Measurements from ENCODE around the gene RASEF. TPM values are rescaled to one million over a fixed set of nuclear protein-coding genes. Genes with fewer than 3 reads are reported as not detected.

RASEF gene
- polyA plus RNA-seq, 1 experiment: 0.05 TPM

DNA sequence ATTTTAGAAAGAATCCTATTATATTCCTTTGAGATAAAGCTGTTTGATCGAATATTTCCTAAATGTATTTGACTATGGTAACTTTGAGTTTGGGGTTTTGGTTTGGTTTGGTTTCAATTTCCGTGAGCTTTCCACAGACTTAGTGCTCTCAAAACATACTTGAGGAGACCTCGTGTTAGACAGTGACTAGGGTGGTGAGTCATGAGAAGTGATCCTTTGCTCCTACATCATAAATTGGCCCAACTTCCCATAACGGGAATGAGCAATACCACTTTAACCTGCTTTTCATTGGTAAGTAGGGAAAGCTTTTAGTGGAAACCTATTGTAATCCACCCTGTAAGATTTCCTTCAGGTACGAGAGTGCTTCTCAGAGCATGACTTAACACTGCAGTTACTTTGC, 3.8 kb upstream of the RASEF start:
- peak; percentile 50 for DNase-seq (ENCODE audit: low read depth, low spot score)
- H3K27ac ChIP-seq (ENCODE audit: low read depth, low read length): no peak overlapping the region
- CTCF ChIA-PET: no interaction called here

GRCh38 chr9:83065233-83065632, 2.3 kb upstream of the RASEF start:
- Histone ChIP-seq H3K27me3 (ENCODE audit: control insufficient read depth, insufficient read depth, low read length) (peaks cover 23% of the 10 kb centered on the region), H3K9me3 (ENCODE audit: control insufficient read depth, insufficient read depth, low read length) (peaks cover 2% of the 10 kb centered on the region; the same call in 1 of the 2 replicates), H3K27ac (ENCODE audit: low read depth, low read length) (no peak overlapping the region), H3K4me3 (ENCODE audit: low read depth, low read length) (no peak overlapping the region)
- CTCF ChIA-PET: no interaction called here
- POLR2A ChIA-PET: no interaction called here
- TF ChIP-seq, protein P1, sequence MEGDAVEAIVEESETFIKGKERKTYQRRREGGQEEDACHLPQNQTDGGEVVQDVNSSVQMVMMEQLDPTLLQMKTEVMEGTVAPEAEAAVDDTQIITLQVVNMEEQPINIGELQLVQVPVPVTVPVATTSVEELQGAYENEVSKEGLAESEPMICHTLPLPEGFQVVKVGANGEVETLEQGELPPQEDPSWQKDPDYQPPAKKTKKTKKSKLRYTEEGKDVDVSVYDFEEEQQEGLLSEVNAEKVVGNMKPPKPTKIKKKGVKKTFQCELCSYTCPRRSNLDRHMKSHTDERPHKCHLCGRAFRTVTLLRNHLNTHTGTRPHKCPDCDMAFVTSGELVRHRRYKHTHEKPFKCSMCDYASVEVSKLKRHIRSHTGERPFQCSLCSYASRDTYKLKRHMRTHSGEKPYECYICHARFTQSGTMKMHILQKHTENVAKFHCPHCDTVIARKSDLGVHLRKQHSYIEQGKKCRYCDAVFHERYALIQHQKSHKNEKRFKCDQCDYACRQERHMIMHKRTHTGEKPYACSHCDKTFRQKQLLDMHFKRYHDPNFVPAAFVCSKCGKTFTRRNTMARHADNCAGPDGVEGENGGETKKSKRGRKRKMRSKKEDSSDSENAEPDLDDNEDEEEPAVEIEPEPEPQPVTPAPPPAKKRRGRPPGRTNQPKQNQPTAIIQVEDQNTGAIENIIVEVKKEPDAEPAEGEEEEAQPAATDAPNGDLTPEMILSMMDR (IDR thresholded peaks at IDR 0.05; ENCODE audit: low read depth, low read length): no peak
- DNase-seq (ENCODE audit: low read depth, low spot score): no peak

More for the DNA sequence above, 3.8 kb upstream of the RASEF start:
- POLR2A ChIA-PET: no interaction called here
- Histone ChIP-seq H3K4me3 (ENCODE audit: low read depth, low read length) (no peak overlapping the region), H3K9me3 (ENCODE audit: control insufficient read depth, insufficient read depth, low read length) (peaks cover 2% of the 10 kb centered on the region; the same call in 1 of the 2 replicates), H3K27me3 (ENCODE audit: control insufficient read depth, insufficient read depth, low read length) (peaks cover 16% of the 10 kb centered on the region)
- TF ChIP-seq, protein P1 (IDR thresholded peaks at IDR 0.05; ENCODE audit: low read depth, low read length): no peak

DNA sequence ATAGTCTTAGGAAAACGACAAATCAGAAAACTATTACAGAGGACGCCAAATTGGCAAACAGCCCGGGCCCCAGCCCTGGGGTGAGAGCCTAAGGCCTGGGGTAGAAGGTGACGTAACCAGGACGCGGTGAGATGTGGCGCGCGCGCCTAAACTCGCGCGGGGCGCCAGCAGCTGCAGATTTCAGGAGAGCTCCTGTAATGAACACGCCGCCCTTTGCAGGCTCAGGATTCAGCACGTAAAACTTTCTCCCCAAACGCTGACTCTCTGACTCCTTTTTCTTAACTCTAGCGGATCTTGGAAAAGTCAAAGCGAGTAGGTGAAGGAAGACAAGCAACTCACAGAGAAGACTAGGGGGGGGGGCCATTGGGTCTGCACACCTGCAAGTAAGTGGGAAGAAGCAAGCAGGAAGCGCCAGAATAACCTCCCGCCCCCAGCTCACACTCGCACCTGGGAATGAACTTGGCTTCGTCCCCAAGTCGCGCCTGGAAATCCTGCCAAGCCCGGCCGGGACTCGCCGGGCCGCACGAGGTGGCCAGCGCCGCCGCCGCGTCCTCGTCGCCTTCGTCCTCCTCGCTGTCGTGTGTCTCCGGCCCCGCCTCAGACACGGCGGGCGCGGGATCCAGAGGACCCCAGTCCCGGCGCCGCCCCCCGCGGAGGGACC, 822 bp downstream of the RASEF start:
- Histone ChIP-seq H3K4me3 (ENCODE audit: low read depth, low read length) (peak overlapping the region; percentile 46), H3K27me3 (ENCODE audit: control insufficient read depth, insufficient read depth, low read length) (peaks cover 26% of the 10 kb centered on the region), H3K9me3 (ENCODE audit: control insufficient read depth, insufficient read depth, low read length) (peaks cover 2% of the 10 kb centered on the region; the same call in 1 of the 2 replicates), H3K27ac (ENCODE audit: low read depth, low read length) (no peak overlapping the region)
- ChIA-PET POLR2A (no interaction called here), CTCF (interaction anchor here (0.9 kb wide), 1 partner anchor 20 kb away, joined by 3 read pairs; no protein-coding TSS in a partner anchor)
- DNase-seq (ENCODE audit: low read depth, low spot score): no peak
- TF ChIP-seq, protein P1 (IDR thresholded peaks at IDR 0.05; ENCODE audit: low read depth, low read length): no peak

- no peak overlapping the region for H3K4me3 ChIP-seq (ENCODE audit: low read depth, low read length)
- DNase-seq (ENCODE audit: low read depth, low spot score): no peak
- TF ChIP-seq, protein P1 (IDR thresholded peaks at IDR 0.05; ENCODE audit: low read depth, low read length): no peak
- peaks cover 2% of the 10 kb centered on the region; the same call in 1 of the 2 replicates for H3K9me3 ChIP-seq (ENCODE audit: control insufficient read depth, insufficient read depth, low read length)
- ChIA-PET POLR2A (no interaction called here), CTCF (no interaction called here)
- no peak overlapping the region for H3K27ac ChIP-seq (ENCODE audit: low read depth, low read length)
- H3K27me3 ChIP-seq (ENCODE audit: control insufficient read depth, insufficient read depth, low read length): peaks cover 26% of the 10 kb centered on the region
These were observed 1.9 kb downstream of the RASEF start for GRCh38 chr9:83061036-83061435.

DNA sequence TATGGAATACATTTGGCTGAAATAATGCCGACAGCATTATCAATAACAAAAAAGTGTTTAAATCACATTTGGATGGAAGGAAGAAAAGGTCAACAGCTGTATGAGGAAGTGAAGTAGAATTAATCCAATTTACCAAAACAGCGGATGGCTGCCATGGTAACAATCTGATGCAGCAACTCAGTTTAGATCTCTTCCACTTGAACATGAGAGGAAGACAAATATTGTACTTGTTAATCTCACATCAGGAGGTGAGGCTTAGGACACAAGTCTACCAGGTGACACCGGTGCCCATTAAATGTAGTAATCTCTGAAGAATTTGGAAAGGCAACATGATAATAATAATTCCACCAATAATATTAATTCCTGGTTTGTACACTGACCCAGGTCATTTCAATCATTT, 2.4 kb downstream of the RASEF start:
- peaks cover 26% of the 10 kb centered on the region for H3K27me3 ChIP-seq (ENCODE audit: control insufficient read depth, insufficient read depth, low read length)
- no peak overlapping the region for H3K4me3 ChIP-seq (ENCODE audit: low read depth, low read length)
- TF ChIP-seq, protein P1 (IDR thresholded peaks at IDR 0.05; ENCODE audit: low read depth, low read length): no peak
- POLR2A ChIA-PET: no interaction called here
- no peak overlapping the region for H3K27ac ChIP-seq (ENCODE audit: low read depth, low read length)
- CTCF ChIA-PET: no interaction called here
- H3K9me3 ChIP-seq (ENCODE audit: control insufficient read depth, insufficient read depth, low read length): peaks cover 2% of the 10 kb centered on the region; the same call in 1 of the 2 replicates
- no peak for DNase-seq (ENCODE audit: low read depth, low spot score)

All from AG04450 (cell line).